Loucy (cell line): ENCODE data around the gene PRKACB.

Experiments used
- H2AFZ ChIP-seq: fragments of 200-600 bp; sonication (generic); 2 replicates; pipeline ENCODE4 v1.6.0; 2016; ENCODE audit warnings: antibody characterized with exemption, mild to moderate bottlenecking, low read length, moderate library complexity
- H3F3A ChIP-seq: fragments of 200-600 bp; 2 replicates; pipeline ENCODE4 v1.6.0; 2016; ENCODE audit warnings: antibody characterized with exemption, low read depth, mild to moderate bottlenecking
- H3K27me3 ChIP-seq: fragments of 200-600 bp; sonication (generic); 2 replicates; pipeline ENCODE4 v1.6.1; 2014; ENCODE audit warnings: low read length, mild to moderate bottlenecking; ENCODE audit not compliant: insufficient read depth, poor library complexity, severe bottlenecking
- H3K36me3 ChIP-seq: fragments of 200-600 bp; sonication (generic); 2 replicates; pipeline ENCODE4 v1.6.1; 2016; ENCODE audit warnings: low read length; ENCODE audit not compliant: insufficient read depth
- H3K4me1 ChIP-seq: fragments of 200-600 bp; sonication (generic); 2 replicates; pipeline ENCODE4 v1.5.1; 2014; ENCODE audit warnings: low read length, mild to moderate bottlenecking; ENCODE audit not compliant: insufficient read depth, poor library complexity, severe bottlenecking
- H3K4me2 ChIP-seq: fragments of 200-600 bp; sonication (generic); 2 replicates; pipeline ENCODE4 v1.6.0; 2014; ENCODE audit warnings: antibody characterized with exemption, low read length, low read depth, mild to moderate bottlenecking; ENCODE audit not compliant: poor library complexity, severe bottlenecking
- H3K4me3 ChIP-seq: fragments of 200-600 bp; sonication (generic); 2 replicates; pipeline ENCODE4 v1.5.1; 2014; ENCODE audit warnings: low read length, mild to moderate bottlenecking, mixed read lengths; ENCODE audit not compliant: poor library complexity, severe bottlenecking
- H3K79me2 ChIP-seq: fragments of 200-600 bp; sonication (generic); 2 replicates; pipeline ENCODE4 v1.6.1; 2014; ENCODE audit warnings: low read length; ENCODE audit not compliant: insufficient read depth
- H3K9ac ChIP-seq: fragments of 200-600 bp; sonication (generic); 2 replicates; pipeline ENCODE4 v1.6.0; 2014; ENCODE audit warnings: mild to moderate bottlenecking, low read depth, low read length, moderate library complexity; ENCODE audit not compliant: poor library complexity, severe bottlenecking
- H3K9me2 ChIP-seq: fragments of 200-600 bp; sonication (generic); replicated peaks from 2 replicates; pipeline ENCODE4 v1.6.1; 2016; ENCODE audit warnings: low read depth, low read length, mixed read lengths
- H3K9me3 ChIP-seq: fragments of 200-600 bp; sonication (generic); 2 replicates; pipeline ENCODE4 v1.6.1; 2014; ENCODE audit warnings: mild to moderate bottlenecking, antibody characterized with exemption, low read length, low read depth; ENCODE audit not compliant: insufficient read depth
- H4K20me1 ChIP-seq: fragments of 200-600 bp; sonication (generic); 2 replicates; pipeline ENCODE4 v1.6.0; 2014; ENCODE audit warnings: antibody characterized with exemption, low read length, mild to moderate bottlenecking; ENCODE audit not compliant: insufficient read depth, poor library complexity, severe bottlenecking
- CTCF ChIP-seq: fragments of 200-600 bp; sonication (generic); conservative IDR thresholded peaks from 2 replicates; pipeline ENCODE4 v1.5.1; 2014; ENCODE audit warnings: mild to moderate bottlenecking, antibody characterized with exemption, low read length
- EZH2phosphoT487 ChIP-seq: fragments of 200-600 bp; IDR thresholded peaks from 2 replicates; pipeline ENCODE4 v1.6.1; 2018; ENCODE audit warnings: antibody characterized with exemption, mild to moderate bottlenecking, moderate library complexity, borderline replicate concordance

PRKACB gene

GRCh38 chr1:84236256-84236655 lies 92.2 kb downstream of the PRKACB start:
- TF ChIP-seq EZH2phosphoT487 (no peak), CTCF (no peak)

GRCh38 chr1:84242641-84243040 lies 98.6 kb downstream of the PRKACB start:
- H3K9me2 ChIP-seq, result no peaks in the 10 kb centered on the region
- no peaks in the 10 kb centered on the region for H3K79me2 ChIP-seq
- H3K4me3 ChIP-seq, result no peak overlapping the region
- peaks cover 3% of the 10 kb centered on the region; the same call in 1 of the 2 replicates for H3F3A ChIP-seq
- TF ChIP-seq CTCF (no peak), EZH2phosphoT487 (no peak)
- H3K27me3 ChIP-seq, result no peaks in the 10 kb centered on the region
- H4K20me1 ChIP-seq, result no peaks in the 10 kb centered on the region
- H3K9me3 ChIP-seq, result no peaks in the 10 kb centered on the region
- H2AFZ ChIP-seq, result no peak overlapping the region
- H3K9ac ChIP-seq, result no peak overlapping the region
- H3K4me1 ChIP-seq, result peaks cover 38% of the 10 kb centered on the region
- peaks cover 26% of the 10 kb centered on the region; the same call in 1 of the 2 replicates for H3K36me3 ChIP-seq
- peak overlapping the region; percentile 38 for H3K4me2 ChIP-seq

More at GRCh38 chr1:84236256-84236655, 92.2 kb downstream of the PRKACB start:
- no peaks in the 10 kb centered on the region for H3K27me3 ChIP-seq
- no peak overlapping the region for H3K4me2 ChIP-seq
- H3K9me2 ChIP-seq, result no peaks in the 10 kb centered on the region
- H3K36me3 ChIP-seq, result peaks cover 54% of the 10 kb centered on the region
- no peaks in the 10 kb centered on the region for H3K9me3 ChIP-seq
- no peaks in the 10 kb centered on the region for H4K20me1 ChIP-seq
- no peaks in the 10 kb centered on the region for H3K79me2 ChIP-seq
- no peak overlapping the region for H3K4me3 ChIP-seq
- no peak overlapping the region for H3K9ac ChIP-seq
- no peaks in the 10 kb centered on the region for H3F3A ChIP-seq
- H3K4me1 ChIP-seq, result peaks cover 5% of the 10 kb centered on the region
- no peak overlapping the region for H2AFZ ChIP-seq

- Histone ChIP-seq H3F3A (peaks cover 3% of the 10 kb centered on the region; the same call in 1 of the 2 replicates), H3K4me3 (peak overlapping the region; percentile 16), H3K27me3 (no peaks in the 10 kb centered on the region), H4K20me1 (no peaks in the 10 kb centered on the region), H3K4me1 (peaks cover 33% of the 10 kb centered on the region), H2AFZ (peak overlapping the region; percentile 54; the same call in 1 of the 2 replicates), H3K36me3 (no peaks in the 10 kb centered on the region), H3K79me2 (no peaks in the 10 kb centered on the region), H3K9me3 (0 out of 2 replicates have a peak, but pooled peaks cover 4% of the 10 kb centered on the region), H3K4me2 (peak overlapping the region; percentile 53), H3K9me2 (no peaks in the 10 kb centered on the region), H3K9ac (peak overlapping the region; percentile 45)
- no peak for TF ChIP-seq EZH2phosphoT487
- TF ChIP-seq CTCF, result no peak
Measured at GRCh38 chr1:84245563-84245962, 101.5 kb downstream of the PRKACB start.
